GM21526 (cell line): ENCODE measurements around the gene UBAC2.
"Not testable (repeated sequence)": the region's sequence is repeated elsewhere in the genome, so short reads cannot be mapped to it uniquely, and the experiment has no call there.

Source experiments
- ATAC-seq: cut with Tn5 transposase; IDR thresholded peaks from one replicate; pipeline ENCODE4 v1.9.1; 2021; ENCODE audit warnings: moderate library complexity; ENCODE audit not compliant: unreplicated experiment, low FRiP score

The UBAC2 gene

DNA sequence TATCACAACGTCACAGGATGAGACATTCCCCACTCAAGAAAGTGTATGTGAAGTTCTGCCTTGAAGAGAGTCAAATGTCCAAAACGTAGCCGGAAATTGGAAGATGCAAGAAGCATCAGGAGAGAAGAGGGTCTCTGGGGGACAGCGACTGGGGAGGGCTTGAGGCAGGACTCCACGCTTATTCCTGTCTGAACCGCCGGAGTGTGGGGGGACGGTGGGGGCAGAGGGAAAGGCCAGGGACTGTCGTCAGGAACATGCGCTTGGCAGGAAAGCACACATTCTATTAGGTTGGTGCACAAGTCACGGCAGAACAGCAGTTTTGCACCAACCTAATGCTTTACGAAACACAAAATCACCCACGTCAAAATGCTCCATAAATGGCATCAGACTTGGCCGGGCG, 205.3 kb downstream of the UBAC2 start:
- no peak for ATAC-seq

DNA sequence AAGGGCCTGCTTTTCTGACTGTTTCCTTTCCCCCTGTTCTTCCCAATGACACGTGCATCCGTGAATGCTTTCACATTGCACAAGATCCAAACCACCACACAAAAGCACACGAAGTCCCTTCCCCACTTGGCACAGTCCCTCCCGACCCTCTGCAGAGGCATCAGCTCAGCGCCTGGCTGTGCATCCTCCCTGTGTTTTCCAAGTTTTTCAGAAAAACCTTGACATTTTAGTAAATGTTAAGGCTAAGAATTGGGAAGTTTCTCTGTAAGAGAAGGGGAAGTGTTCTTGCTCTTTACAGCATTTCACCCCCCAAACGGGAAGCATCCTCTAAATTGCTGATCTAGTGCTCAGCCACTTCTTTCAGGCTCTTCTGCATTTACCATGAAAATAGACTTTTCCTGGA, 206.1 kb downstream of the UBAC2 start:
- no peak for ATAC-seq

DNA sequence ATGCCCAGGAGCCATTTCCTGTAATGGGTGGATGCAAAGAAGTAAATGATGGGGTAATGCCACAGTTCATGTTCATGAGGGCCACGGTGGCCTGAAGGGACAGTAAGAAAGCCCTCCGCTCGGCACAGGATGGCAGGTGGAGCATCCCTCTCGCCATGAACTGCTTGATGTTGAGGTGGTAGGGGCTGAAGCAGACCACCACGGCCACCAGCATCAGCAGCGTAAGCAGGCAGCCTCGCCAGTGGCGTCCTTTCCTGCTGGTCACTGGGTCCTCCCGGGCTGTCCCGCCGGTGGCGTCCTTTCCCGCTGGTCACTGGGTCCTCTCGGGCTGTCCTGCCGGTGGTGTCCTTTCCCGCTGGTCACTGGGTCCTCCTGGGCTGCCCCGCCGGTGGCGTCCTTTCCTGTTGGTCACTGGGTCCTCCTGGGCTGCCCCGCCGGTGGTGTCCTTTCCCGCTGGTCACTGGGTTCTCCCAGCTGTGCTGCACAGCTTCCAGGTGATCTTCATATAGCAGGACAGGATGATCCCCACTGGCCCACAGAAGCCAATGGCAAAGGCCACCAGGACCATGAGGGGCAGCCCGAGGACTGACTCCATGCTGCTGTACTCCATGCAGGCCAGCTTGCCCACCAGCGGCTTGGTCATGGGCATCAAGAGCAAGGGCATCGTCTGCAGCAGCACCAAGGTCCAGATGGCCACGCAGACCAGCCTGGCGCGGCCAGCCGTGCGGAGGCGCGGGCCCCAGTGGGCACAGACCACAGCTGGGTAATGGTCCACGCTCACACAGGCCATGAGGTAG, 207.4 kb downstream of the UBAC2 start:
- ATAC-seq, result no peak

DNA sequence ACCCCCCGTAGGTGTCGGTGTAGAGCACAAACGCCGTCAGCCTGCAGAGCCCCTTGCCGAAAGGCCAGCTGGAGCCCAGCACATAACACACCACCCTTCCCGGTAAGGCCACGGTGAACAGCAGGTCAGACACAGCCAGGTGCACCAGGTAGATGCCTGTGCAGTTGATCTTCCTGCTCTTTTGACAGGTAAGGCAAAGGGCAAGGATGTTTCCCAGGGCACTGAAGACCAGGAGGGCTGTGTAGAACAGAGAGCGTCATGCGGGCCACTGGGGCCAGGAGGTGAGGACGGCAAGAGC, 208.0 kb downstream of the UBAC2 start:
- ATAC-seq, result no peak

DNA sequence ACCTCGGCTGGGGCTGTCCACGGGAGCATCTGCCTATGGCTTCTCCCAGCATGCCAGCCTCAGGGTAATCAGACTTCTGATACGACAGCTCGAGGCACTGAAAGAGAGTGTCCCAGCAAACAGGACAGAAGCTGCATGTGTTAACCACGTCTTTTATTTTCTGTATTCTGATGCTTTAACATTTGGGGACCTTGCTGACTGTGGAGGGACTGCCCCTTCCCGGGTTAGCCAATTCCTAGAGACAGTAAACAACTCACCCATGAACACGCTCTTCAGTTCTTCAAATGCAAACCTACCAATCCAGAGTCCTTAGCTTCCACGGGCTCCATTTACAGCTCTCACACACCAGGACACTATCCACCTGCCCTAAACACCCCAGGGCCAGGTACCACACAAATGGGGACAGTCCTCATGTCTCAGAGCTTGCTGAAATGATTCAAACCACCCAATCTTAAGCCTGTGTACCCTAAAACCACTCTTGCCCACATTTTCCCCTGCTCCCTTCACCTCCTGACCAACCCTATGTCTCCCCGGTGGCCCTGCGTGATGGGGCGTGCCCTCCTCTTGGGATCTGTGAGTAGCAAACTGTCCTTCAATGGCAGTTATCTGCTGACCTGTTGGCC, 208.9 kb downstream of the UBAC2 start:
- not testable (repeated sequence) for ATAC-seq

DNA sequence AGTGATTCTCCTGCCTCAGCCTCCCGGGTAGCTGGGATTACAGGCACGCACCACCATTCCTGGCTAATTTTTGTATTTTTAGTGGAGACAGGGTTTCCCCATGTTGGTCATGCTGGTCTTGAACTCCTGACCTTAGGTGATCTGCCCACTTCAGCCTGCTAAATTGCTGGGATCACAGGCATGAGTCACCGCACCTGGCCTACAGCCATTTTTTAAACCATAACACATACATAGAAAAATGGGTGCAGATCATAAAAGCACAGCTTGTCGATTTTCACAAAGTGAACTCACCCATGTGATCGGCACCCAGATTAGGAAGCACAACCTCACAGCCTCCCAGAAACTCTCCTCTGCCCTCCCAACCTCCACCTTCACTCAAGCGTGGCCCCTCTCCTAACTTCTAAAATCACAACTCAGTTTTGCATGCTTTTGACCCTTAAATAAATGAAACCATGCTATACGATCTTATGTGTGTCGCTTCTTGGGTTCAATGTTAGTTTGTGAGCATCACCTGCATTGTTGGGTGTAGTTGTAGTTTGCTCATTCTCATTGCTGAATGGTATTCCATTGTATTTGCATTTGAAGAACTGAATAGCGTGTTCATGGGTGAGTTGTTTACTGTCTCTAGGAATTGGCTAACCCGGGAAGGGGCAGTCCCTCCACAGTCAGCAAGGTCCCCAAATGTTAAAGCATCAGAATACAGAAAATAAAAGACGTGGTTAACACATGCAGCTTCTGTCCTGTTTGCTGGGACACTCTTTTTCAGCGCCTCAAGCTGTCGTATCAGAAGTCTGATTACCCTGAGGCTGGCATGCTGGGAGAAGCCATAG, 210.2 kb downstream of the UBAC2 start:
- not testable (repeated sequence) for ATAC-seq

DNA sequence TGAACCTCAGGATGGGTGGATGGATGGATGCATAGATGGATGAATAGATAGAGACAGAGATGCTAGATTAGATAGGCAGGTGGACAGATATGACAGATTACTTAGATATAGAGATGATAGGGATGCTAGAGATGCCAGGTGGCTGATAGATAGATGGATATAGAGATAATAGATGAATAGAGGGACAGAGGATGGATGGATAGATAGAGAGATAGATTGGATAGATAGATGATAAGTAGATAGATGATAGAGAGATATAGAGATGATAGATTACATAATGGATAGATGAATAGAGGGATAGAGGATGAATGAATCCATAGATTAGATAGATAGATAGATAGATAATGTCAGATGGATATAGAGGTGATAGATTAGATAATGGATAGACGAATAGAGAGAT, 212.2 kb downstream of the UBAC2 start:
- no peak for ATAC-seq

DNA sequence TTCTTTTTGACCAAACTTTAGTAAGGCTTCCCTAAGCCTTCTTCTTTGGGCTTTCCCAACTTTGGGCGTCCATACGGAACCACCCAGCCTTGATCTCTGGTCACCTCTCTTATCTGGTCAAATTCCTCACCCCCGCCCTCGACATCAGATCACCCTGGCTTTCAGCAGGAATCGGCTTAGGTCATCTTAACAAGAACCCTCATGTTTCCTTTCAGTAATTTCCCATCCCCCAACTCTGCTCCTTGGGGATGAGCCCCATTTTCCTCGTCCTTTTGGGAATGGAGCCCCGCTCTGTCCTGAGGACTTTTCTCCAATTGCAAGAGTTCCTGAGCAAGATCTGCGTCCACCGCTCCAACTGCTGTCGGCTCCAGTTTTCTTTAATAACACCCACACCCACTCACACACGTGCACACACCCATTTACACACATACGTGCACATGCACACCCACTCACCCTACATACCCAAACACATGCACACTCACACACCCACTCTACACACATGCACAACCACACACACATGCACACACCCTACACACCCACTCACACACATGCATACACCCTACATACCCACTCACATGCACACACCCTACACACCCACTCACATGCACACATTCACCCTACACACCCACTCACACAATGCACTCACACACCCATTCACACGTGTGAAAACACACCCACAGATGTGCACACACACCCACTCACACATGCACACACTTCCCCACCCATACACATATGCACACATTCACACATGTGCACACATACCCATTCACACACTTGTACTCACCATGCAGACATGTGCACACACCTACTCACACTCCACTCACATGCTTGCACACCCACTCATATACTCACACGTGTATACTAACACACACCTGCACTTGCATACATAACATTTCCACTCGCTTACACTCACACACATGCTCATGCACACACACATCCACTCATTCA, 213.7 kb downstream of the UBAC2 start:
- no peak for ATAC-seq

DNA sequence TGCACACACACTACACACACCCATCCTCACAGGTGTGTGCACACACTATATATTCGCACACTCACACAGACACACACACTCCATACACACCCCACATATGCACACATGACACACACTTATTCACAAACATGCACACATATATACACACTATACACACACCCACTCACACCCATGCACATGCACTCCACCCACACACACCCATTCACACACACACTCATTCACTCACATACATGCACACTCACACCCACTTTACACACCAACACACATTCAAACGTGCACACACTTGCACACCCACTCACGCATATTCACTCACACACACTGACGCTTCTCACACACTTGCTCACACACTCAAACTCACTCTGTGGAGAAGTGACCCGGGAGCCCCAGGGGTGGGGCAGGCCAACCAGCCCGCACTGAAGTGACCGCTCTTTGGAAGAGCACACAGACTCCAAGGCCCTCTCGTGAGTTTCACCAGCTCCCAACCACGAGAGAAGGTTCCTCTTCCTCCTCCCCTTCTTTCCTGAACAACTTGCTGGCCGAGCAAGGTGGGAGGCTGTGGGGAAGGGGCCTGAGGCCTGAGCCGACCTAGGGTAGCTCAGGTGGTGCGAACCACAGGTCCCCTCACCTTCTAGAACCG, 214.5 kb downstream of the UBAC2 start:
- no peak for ATAC-seq

DNA sequence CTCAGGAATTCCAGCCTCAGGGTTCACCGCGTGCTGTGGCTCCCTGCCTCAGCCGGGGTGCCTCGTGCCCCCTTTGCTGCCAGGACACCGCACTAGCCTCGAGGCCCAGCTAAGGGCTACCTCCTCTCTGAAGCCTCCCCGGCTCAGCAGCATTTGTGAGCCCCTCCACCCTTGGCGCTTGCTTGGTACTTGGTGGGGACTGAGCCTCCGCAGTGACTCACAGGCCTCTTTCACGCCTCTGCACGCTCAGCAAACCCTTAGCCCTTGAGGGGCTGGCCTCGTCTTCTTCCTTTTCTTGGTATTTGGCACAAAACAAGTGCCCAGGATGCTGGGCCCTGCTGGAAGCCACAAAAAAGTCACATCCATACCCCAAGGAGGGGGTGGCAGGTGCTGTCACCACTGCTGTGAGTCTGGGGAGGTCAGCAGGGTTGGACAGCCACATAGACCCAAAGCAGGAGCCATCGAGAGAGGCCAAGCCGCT, 215.2 kb downstream of the UBAC2 start:
- no peak for ATAC-seq

DNA sequence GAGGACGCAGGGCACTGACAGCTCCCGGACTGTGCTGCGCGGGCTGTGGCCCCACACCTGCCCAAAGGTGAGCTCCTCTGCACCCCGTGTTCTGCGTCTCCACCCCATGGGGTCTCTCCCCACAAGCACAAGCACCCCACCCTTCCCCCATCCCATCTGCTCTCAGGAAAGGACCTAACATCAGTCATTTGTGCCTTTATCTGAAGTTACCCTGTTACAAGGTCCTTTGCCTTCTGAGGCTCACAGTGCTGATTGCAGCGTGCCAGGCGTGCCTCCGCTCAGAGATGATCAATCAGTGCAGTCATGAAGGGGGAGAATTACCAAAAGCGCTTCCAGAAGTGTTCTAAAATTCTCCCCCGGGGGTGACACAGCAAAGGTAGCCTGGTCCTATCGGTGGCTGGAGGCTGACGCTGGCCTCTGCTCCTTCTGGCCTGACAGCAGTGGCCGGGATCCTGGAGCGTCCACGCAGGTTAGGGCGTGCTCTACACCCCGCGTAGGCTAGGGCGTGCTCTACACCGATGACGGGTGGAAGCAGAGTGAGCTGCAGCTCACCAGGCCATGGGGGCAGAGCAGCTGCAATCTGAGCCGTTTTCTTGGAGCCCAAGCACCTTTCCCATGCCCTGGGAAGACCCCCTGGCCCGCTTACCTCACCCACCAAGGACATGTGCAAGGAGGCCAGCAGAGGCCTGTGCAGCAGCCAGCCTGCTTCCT, 215.9 kb downstream of the UBAC2 start:
- ATAC-seq, result no peak

DNA sequence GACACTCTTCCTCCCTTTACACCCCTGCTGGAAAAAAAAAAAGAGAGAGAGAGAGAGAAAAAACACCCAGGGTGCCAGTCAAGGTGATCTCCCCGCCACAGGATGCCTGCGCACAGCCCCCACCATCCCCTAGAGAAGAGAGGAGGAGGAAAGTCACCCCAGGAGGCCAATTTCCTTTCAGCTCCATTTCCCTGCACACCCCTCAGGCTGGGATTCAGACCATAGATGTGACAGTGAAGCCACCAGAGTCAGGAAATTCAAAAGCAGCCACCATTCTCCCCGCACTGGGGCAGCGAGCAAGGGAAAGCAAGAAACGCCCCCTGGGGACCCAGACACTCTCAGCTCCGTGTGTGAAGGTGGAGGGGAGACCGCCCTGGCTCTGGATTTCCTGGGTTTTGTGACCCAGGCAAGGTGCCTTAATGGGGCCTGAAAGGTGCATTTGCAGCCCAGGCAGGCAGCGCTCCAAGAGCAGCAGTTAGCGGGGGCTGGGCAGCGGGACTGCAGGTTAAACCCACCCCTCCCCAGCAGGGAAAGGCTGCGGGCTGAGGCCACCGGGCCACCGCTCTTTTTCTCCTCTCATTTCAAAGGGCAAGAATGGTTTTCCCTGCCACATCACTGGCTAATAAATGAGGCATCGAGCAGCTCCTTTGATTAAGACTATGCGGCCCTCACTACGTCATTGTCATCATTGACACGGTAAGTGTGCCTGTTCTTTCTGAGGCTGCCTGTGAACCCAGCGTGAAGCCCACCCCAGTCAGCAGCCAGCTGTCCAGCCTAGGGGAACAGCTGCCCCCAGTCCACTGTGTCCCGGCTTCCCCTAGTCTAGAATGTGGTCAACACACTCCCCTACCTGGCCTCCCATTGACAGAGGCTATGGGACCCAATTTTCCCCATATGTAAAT, 216.8 kb downstream of the UBAC2 start:
- no peak for ATAC-seq

DNA sequence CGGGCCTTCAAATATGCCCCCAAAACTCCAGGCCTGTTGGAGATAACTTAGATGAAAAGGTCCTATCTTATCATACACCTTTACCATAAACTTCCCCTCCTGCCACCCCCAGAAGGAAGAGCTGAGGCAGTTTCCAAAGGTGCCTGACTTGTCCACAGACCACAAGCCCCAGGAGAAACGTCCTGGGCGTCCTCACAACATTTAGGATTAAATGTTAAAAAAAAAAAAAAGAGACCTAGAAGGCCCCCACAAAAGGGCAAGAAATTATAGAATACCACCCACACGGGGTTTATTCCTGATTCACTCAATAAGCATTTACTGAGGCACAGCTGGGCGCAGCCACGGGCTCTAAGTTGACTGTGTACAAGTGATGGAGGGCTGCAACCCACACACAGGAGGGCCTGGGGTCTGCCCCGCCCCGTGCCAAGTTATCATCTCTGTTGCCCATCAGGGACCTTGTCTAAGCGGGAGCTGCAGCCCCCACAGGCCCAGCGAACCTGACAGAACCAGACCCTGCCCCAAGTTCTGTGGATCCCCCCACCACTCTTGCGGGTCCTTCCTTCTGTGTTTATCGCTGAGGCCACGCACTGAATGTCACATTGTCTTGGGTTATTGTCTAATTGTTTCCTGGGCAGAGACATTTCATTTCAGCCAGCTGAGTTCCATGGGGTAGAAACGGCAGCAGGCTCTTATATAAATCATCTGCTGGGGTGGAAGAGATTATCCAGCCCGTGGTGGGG, 217.6 kb downstream of the UBAC2 start:
- ATAC-seq, result no peak

DNA sequence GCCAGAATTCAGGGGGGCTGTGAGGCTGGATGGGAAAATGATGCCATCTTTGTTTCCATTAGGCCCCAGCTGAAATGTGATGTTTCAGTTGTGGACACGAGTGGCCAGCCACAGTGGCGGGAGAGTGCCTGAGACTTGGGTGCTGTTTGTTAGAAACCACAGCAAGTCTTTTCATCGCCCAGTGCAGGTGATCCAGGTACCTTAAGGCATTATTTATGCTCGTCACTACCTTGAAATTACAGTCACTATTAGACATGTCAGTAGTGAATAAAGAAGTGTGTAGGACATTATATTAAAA, 218.1 kb downstream of the UBAC2 start:
- no peak for ATAC-seq

DNA sequence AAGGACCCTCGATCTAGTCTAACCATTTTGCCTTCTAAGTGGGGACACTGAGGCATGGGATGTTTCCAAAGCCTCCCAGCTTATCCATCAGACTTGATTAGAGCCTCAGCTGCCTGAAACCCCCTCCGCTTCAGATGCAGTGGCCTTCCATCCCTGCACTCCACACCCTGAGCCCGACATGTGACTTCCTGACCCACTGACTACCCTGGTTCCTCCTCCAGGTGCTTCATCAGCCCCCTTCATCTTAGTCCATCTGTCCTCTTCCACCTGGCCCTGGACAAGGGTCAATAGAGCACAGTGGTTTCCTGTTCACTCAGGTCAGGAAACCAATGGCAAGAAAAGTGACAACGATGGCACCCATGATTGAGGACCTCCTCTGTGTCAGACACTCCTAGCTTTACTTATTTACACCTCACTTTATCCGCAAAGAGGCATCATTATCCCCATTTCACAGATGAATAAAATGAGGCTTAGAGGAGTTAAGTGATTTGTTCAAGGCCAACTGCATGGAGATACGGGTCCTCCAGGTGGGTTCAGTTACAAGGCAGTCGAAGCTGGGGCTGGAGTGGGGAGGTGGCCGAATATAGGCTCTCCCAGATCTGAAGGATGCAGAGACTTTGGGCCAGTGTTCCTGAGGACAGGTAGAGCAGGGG, 219.1 kb downstream of the UBAC2 start:
- ATAC-seq, result no peak

DNA sequence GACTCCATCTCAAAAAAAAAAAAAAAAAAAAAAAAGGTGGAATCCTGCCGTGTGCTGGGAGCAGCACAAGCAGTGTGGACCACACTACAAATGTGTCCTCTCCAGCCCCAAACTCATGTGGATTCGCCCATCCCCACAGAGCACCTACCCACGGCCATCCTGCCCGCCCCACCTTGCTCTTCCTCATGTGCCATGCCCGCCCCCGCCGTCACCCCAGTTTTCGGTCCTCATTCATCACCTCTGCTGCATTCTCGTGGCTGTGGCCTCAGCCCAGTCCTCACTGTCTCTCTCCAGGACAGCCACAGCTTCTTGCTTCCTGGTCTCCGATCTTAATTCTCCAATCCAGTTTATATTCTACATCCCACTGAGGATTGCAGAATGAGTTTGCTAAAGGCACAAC, 220.6 kb downstream of the UBAC2 start:
- ATAC-seq, result no peak
